HEK293 (cell line): ENCODE measurements around the gene CASKIN1.
A peak's percentile ranks its signal among the peaks of the same experiment; 100 is the strongest.

ENCODE experiments used
- GLI4 ChIP-seq: fragments of 450-650 bp; formaldehyde crosslinking; IDR thresholded peaks from 2 replicates; pipeline ENCODE4 v1.5.1; 2016; ENCODE audit warnings: missing biosample characterization, missing genetic modification characterization
- IKZF3 ChIP-seq: fragments of 450-650 bp; IDR thresholded peaks from 2 replicates; pipeline ENCODE4 v1.5.0; 2018; ENCODE audit warnings: missing biosample characterization, mild to moderate bottlenecking, missing genetic modification characterization, moderate library complexity
- RBAK ChIP-seq: fragments of 450-650 bp; formaldehyde crosslinking; IDR thresholded peaks from 2 replicates; pipeline ENCODE4 v1.5.1; 2016; ENCODE audit warnings: missing biosample characterization, missing genetic modification characterization
- REST ChIP-seq: fragments of 450-650 bp; formaldehyde crosslinking; IDR thresholded peaks from 2 replicates; pipeline ENCODE4 v1.5.1; 2016; ENCODE audit warnings: missing biosample characterization, missing genetic modification characterization
- SP7 ChIP-seq: fragments of 450-650 bp; formaldehyde crosslinking; IDR thresholded peaks from 2 replicates; pipeline ENCODE4 v1.5.1; 2016; ENCODE audit warnings: missing biosample characterization, missing genetic modification characterization
- TCF7L2 ChIP-seq: IDR thresholded peaks from 2 replicates; pipeline ENCODE4 v1.6.1; 2011; ENCODE audit warnings: low read depth, mild to moderate bottlenecking, inconsistent platforms, low read length, moderate library complexity, borderline replicate concordance
- WT1 ChIP-seq: fragments of 450-650 bp; formaldehyde crosslinking; IDR thresholded peaks from 2 replicates; pipeline ENCODE4 v1.5.1; 2016; ENCODE audit warnings: missing biosample characterization, missing genetic modification characterization
- ZBTB26 ChIP-seq: fragments of 450-650 bp; formaldehyde crosslinking; optimal IDR thresholded peaks from 2 replicates; pipeline ENCODE3; 2016; ENCODE audit warnings: missing biosample characterization, mild to moderate bottlenecking, missing genetic modification characterization
- ZBTB44 ChIP-seq: fragments of 450-650 bp; IDR thresholded peaks from 2 replicates; pipeline ENCODE4 v1.5.1; 2018; ENCODE audit warnings: missing biosample characterization, mild to moderate bottlenecking, missing genetic modification characterization
- ZBTB8A ChIP-seq: fragments of 450-650 bp; formaldehyde crosslinking; IDR thresholded peaks from 2 replicates; pipeline ENCODE4 v1.5.1; 2016; ENCODE audit warnings: missing biosample characterization, missing genetic modification characterization
- ZNF112 ChIP-seq: fragments of 450-650 bp; formaldehyde crosslinking; IDR thresholded peaks from 2 replicates; pipeline ENCODE4 v1.5.0; 2017; ENCODE audit warnings: missing biosample characterization, missing genetic modification characterization
- ZNF174 ChIP-seq: fragments of 450-650 bp; formaldehyde crosslinking; IDR thresholded peaks from 2 replicates; pipeline ENCODE4 v1.5.0; 2017; ENCODE audit warnings: missing biosample characterization, mild to moderate bottlenecking, missing genetic modification characterization
- ZNF18 ChIP-seq: fragments of 450-650 bp; formaldehyde crosslinking; IDR thresholded peaks from 2 replicates; pipeline ENCODE4 v1.5.1; 2016; ENCODE audit warnings: missing biosample characterization, missing genetic modification characterization
- ZNF184 ChIP-seq: fragments of 450-650 bp; IDR thresholded peaks from 2 replicates; pipeline ENCODE4 v1.5.1; 2018; ENCODE audit warnings: missing biosample characterization, mild to moderate bottlenecking, missing genetic modification characterization
- ZNF214 ChIP-seq: fragments of 450-650 bp; formaldehyde crosslinking; IDR thresholded peaks from 2 replicates; pipeline ENCODE4 v1.5.1; 2017; ENCODE audit warnings: missing biosample characterization, mild to moderate bottlenecking, missing genetic modification characterization, borderline replicate concordance
- ZNF24 ChIP-seq: fragments of 450-650 bp; formaldehyde crosslinking; IDR thresholded peaks from 2 replicates; pipeline ENCODE4 v1.5.1; 2016; ENCODE audit warnings: missing biosample characterization, missing genetic modification characterization
- ZNF26 ChIP-seq: fragments of 450-650 bp; formaldehyde crosslinking; IDR thresholded peaks from 2 replicates; pipeline ENCODE4 v1.5.1; 2016; ENCODE audit warnings: missing biosample characterization, missing genetic modification characterization
- ZNF341 ChIP-seq: fragments of 450-650 bp; formaldehyde crosslinking; IDR thresholded peaks from 2 replicates; pipeline ENCODE4; 2016; ENCODE audit warnings: low read depth, missing biosample characterization, missing genetic modification characterization
- ZNF354C ChIP-seq: fragments of 450-650 bp; formaldehyde crosslinking; IDR thresholded peaks from 2 replicates; pipeline ENCODE4 v1.5.1; 2016; ENCODE audit warnings: missing biosample characterization, missing genetic modification characterization, low read depth, borderline replicate concordance
- ZNF580 ChIP-seq: fragments of 450-650 bp; formaldehyde crosslinking; IDR thresholded peaks from 2 replicates; pipeline ENCODE4 v1.5.1; 2016; ENCODE audit warnings: missing biosample characterization, missing genetic modification characterization
- ZNF596 ChIP-seq: fragments of 450-650 bp; IDR thresholded peaks from 2 replicates; pipeline ENCODE4 v1.5.0; 2018; ENCODE audit warnings: missing biosample characterization, mild to moderate bottlenecking, missing genetic modification characterization, moderate library complexity
- ZNF600 ChIP-seq: fragments of 450-650 bp; formaldehyde crosslinking; IDR thresholded peaks from 2 replicates; pipeline ENCODE4 v1.5.1; 2016; ENCODE audit warnings: missing biosample characterization, missing genetic modification characterization
- ZNF626 ChIP-seq: fragments of 450-650 bp; sonication (Bioruptor Pico); formaldehyde crosslinking; IDR thresholded peaks from 2 replicates; pipeline ENCODE4 v1.5.1; 2018; ENCODE audit warnings: missing biosample characterization, missing genetic modification characterization, inconsistent platforms
- ZNF658 ChIP-seq: fragments of 450-650 bp; formaldehyde crosslinking; IDR thresholded peaks from 2 replicates; pipeline ENCODE4; 2016; ENCODE audit warnings: missing biosample characterization, missing genetic modification characterization
- ZNF664 ChIP-seq: fragments of 450-650 bp; formaldehyde crosslinking; IDR thresholded peaks from 2 replicates; pipeline ENCODE4 v1.5.1; 2016; ENCODE audit warnings: missing biosample characterization, missing genetic modification characterization
- ZNF670 ChIP-seq: fragments of 450-650 bp; formaldehyde crosslinking; IDR thresholded peaks from 2 replicates; pipeline ENCODE4 v1.5.1; 2016; ENCODE audit warnings: missing biosample characterization, missing genetic modification characterization, low read depth
- ZNF76 ChIP-seq: fragments of 450-650 bp; formaldehyde crosslinking; IDR thresholded peaks from 2 replicates; pipeline ENCODE4; 2016; ENCODE audit warnings: low read depth, missing biosample characterization, missing genetic modification characterization, borderline replicate concordance
- ZNF768 ChIP-seq: fragments of 450-650 bp; formaldehyde crosslinking; IDR thresholded peaks from 2 replicates; pipeline ENCODE4 v1.5.1; 2018; ENCODE audit warnings: missing biosample characterization, mild to moderate bottlenecking, missing genetic modification characterization
- ZNF776 ChIP-seq: fragments of 450-650 bp; formaldehyde crosslinking; IDR thresholded peaks from 2 replicates; pipeline ENCODE4 v1.5.0; 2017; ENCODE audit warnings: missing biosample characterization, missing genetic modification characterization, borderline replicate concordance
- ZNF791 ChIP-seq: fragments of 450-650 bp; formaldehyde crosslinking; IDR thresholded peaks from 2 replicates; pipeline ENCODE4 v1.5.1; 2016; ENCODE audit warnings: missing biosample characterization, missing genetic modification characterization
- ZNF830 ChIP-seq: fragments of 450-650 bp; IDR thresholded peaks from 2 replicates; pipeline ENCODE4 v1.5.0; 2018; ENCODE audit warnings: missing biosample characterization, missing genetic modification characterization, low read depth, mild to moderate bottlenecking, moderate library complexity

CASKIN1 gene

GRCh38 chr16:2223221-2223941 lies 27.0 kb upstream of the CASKIN1 start, which contains the start of gene E4F1 (continued):
- TF ChIP-seq ZBTB44 (tag by site-specific recombination) (no peak), ZNF18 (tag by site-specific recombination) (no peak), REST (tag by site-specific recombination) (0 out of 2 replicates have a peak, but pooled peaks have one; percentile 16), ZNF596 (tag by site-specific recombination) (no peak), ZNF174 (no peak), ZNF664 (no peak), ZNF76 (tag by site-specific recombination) (peak; percentile 56; the same call in 1 of the 2 replicates), ZNF184 (tag by site-specific recombination) (no peak), ZNF776 (no peak), ZNF830 (no peak), ZNF791 (no peak), ZNF768 (tag by site-specific recombination) (no peak), IKZF3 (no peak), ZNF112 (tag by site-specific recombination) (no peak), ZNF214 (tag by site-specific recombination) (no peak), ZNF658 (no peak), ZNF580 (peak; percentile 50; the same call in 1 of the 2 replicates), ZNF354C (tag by site-specific recombination) (no peak), WT1 (tag by site-specific recombination) (no peak), ZNF341 (tag by site-specific recombination) (peak; percentile 90), GLI4 (tag by site-specific recombination) (peak; percentile 49; the same call in 1 of the 2 replicates), ZNF26 (tag by site-specific recombination) (no peak), TCF7L2 (no peak), ZNF24 (tag by site-specific recombination) (no peak; the same call in 1 of the 2 replicates), RBAK (tag by site-specific recombination) (no peak), ZBTB26 (peak; percentile 78), ZNF600 (tag by site-specific recombination) (peak; percentile 70), ZNF670 (no peak), ZNF626 (no peak), SP7 (tag by site-specific recombination) (peak; percentile 87), ZBTB8A (tag by site-specific recombination) (peak; percentile 76)
